HG02610 (cell line): Measurements from ENCODE around the gene FOCAD.

Experiments used
- ATAC-seq: cut with Tn5 transposase; IDR thresholded peaks from one replicate; pipeline ENCODE4 v1.9.1; 2021; ENCODE audit warnings: mild to moderate bottlenecking, moderate library complexity; ENCODE audit not compliant: unreplicated experiment

Gene FOCAD

DNA sequence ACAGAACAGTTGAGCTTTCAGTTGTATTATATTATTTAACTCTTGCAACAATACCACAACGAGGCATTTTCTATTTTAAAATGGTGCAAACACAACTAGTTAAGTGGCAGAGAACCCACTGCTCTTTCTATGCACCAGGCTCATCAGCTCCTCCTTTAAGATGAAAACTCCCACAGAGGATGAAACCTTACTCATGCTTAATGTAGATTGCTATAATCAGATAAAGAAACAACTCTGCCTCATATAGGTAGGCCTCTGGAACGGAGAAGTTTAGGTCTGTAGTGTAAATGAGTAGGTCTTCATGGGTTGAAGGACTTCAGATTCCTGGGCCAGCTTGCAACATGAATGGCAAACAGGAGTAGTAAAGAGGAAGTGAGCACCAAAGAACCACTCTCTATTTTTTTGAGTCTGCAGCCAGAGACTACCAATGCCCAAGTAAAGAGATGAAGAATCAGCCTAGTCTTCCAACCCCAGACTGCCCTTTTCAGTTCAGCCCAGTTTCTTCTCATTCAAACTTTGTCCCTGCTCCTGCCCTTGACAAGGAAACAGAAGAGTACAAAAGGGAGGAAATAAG, 313.5 kb downstream of the FOCAD start:
- peak; percentile 72 for ATAC-seq

DNA sequence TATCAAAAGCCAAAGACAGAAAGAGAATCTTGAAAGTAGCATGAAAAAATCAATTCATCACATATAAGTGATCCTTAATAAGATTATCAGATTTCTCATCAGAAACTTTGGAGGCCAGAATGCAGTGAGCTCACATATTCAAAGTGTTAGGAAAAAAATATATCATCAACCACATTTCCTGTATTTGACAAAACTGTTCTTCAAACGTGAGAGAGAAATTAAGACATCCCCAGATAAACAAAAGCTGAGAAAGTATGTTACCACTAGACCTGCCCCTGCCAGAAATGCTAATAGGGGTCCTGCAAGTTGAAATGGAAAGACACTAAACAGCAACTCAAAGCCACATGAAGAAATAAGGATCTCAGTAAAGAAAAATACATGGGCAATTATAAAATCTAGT, 317.5 kb downstream of the FOCAD start:
- no peak for ATAC-seq

DNA sequence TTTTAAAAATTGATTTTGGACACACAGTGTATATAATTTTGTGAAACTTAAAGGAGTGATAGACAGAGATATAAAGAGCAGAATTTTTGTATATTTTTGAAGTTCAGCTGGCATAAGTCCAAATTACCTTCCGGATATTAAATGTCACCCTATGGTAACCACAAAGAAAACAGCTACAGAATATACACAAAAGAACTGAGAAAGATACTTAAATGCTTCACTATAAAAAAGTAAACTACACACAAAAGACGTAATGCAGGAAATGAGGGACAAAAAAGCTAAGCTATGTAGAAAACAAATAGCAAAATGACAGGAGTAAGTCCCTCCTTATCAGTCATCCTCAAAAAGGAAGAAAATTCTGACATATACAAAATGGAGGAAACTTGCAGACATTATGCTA, 318.0 kb downstream of the FOCAD start:
- no peak for ATAC-seq

DNA sequence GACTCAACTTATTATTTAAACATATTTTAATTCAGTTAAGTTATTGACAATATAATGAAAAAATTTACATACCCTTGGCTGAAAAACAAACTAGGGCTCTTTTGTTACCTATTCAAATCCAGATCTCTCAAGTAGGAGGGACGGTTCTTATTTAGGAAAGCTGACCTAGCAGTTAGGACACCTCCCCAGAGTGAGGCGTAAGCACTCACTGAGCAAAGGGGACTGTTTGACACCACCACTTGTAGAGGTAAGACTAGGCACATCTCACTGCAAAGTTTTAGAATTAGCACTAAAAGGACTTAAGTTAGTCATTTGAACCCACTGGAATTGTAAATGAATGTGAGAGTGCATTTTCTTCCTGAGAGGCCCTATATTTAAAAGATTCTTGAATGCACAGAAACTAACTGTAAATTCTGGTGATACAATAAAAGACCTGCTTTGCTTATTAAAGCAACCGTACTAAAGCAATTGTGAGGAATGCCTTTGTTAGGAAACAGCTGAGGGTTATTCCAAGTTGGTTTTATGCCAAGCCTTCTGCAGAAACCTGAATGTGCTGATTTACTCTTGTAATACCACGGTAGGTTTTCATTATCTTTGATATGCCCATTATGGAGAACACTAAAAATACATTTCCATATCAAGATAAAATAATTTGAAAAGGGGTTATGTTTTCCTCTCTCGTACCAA, 331.2 kb downstream of the FOCAD start:
- no peak for ATAC-seq

DNA sequence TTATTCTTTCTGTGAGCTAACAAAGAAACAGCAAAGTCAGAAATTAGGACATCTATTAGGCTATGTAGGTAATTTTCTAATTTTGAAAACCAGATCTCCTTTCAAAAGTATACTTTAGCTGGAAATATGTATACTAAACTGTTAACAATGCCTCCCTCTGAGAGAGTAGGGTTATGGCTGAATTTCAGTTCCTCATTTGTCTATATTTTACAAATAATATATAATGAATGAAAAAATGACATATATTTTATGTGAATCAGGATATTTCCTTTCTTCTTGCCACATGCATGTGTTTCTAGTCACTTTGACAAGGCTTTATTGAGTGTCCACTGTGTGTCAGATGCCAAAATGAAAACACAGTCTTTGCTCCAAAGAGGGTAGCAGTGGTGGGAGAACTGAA, 331.9 kb downstream of the FOCAD start:
- ATAC-seq = no peak

DNA sequence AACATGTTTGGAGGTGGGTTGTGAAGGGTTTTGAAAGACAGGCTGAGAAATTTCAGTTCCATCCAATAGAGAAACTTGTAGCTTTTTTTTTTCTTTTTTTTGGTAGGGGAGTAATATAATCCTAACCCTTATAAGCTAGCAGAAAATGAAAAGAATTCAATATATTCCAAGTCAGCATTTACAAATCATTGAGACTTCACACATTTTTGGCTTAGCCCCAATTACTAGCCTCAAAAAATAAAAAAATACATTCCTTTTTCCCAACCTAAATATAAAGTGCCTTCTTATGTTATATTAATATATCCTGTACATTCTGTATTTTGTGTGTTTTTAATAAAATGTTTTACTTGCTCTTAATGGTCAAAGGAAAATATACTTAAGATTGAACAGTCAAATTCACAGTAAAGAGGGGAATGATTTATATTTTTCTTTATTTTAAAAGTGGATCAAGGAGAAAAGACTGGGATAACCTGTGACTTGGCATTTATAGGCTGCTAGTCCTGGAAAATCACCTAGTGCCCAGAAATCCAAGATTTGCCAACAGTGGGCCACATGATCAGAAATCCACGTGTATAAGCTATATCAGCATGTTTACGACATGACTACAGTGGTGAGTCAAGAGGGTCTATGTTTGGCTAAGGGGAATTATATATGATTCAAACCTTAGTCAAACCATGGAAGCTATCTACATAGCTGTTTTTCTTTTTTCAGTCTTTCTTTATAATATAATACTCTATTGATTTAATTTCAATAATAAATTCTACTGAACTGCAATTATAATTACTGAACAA, 332.8 kb downstream of the FOCAD start:
- no peak for ATAC-seq

DNA sequence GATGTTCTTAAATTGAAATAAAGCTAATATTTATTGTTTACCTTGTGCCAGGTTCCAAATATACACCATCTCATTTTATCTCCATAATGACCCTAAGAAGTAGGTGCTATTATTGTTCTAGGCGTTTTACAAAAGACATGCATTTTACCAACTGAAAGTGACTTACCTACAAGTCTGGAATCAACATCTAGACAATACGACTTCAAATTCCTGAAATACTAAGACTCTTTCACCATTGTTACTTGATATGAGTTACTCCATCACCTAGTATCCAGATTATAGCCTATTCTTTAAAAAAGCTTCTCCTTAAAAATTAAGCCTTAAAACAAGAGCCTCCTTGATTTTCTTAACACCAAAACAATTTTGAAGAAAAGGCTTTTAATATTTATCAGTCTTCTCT, 334.1 kb downstream of the FOCAD start:
- ATAC-seq = no peak

DNA sequence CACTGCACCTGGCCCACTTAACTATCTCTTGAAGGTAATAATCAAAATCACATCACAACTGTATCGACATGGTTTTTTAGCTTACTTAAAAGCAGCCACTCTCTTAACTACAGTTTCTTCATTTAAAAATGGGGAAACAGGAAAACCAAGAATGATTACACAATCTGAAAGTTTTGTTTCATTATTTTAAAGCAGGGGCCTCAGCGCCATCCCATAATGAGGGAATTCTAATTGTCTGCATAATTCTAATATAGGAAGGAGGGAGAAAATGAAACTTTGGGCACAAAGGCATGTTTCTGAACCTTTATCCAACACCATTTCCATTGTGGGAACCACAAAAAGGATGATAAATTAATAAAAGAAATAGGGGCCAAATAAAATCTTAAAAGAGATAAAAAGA, 339.8 kb downstream of the FOCAD start:
- no peak for ATAC-seq

DNA sequence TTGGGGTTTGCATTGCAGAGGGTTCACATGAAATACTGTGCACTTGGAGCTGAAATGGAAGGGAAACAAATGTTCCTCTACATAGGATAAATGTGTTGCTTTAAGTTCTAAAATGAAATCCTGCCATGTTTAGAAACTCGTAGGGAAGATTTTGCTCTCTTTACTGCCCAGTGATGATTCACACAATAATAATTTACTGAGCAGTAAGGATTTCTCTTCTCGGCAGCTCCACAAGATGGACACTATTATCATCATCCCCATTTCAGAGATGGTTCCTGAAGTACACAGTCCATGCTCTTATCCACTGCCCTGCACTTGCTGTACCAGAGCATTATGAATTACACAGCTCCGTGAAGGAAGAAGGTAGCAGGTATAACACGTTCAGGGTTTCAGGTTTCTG, 343.2 kb downstream of the FOCAD start:
- no peak for ATAC-seq

DNA sequence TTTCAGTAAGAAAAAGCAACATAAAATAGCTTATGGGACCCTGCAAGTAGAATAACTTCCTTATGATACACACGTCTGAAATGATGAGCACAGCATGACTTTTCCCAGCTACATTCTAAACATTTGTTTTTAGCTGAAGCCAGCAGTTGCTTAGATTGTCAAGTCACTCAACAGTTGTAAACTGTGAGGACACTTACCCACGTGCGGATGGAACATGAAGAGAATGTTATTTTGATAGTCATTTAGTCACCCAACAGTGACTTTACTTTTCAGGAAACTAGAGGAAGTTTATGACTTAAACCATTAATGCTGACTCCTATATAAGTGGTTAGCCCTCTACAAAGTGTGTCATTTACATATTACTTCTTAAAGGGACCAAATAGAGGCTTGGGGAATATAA, 344.4 kb downstream of the FOCAD start:
- ATAC-seq = no peak

DNA sequence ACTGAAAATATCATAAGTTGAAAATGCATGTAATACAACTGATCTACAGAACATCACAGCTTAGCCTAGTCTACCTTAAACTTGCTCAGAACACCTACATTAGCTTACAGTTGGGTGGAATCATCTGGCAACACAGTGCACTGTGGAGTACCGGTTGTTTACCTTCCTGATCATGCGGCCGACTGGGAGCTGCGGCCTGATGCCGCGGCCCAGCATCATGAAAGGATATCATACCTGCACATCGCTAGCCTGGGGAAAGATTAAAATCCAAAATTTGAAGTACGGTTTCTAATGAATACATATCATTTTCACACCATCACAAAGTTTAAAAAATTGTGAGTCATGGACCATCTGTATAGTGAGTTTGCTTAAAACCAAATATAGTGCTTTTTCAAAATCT, 345.6 kb downstream of the FOCAD start:
- ATAC-seq = no peak

DNA sequence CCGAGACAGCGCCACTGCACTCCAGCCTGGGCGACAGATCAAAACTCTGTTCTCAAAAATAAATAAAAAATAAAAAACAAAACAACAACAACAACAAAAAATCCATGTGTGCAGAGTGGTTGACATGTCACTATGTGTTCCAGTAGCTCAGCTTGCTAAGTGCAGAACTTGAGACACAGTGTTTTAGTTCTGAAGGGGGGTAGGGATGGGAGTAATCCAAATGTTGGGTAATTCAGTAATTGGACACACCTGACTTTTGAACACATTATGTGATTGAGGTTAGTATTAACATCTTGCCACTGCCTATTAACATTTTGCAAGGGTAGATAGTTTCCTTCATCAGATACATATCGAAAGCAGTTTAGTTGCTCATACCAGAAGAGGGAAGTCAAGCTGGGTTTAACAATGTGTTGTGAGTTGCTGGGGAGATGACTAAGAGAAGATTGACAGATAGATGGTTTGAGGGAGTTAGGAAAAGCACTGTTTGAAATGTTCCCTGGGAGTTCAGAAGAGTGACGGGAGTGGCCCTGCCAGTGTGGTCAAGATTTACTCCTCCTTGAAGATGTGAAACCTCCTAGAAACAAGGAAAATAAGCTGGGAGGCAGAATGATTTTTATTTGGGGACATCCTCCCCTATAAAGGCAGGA, 346.5 kb downstream of the FOCAD start:
- ATAC-seq = peak; percentile 89

DNA sequence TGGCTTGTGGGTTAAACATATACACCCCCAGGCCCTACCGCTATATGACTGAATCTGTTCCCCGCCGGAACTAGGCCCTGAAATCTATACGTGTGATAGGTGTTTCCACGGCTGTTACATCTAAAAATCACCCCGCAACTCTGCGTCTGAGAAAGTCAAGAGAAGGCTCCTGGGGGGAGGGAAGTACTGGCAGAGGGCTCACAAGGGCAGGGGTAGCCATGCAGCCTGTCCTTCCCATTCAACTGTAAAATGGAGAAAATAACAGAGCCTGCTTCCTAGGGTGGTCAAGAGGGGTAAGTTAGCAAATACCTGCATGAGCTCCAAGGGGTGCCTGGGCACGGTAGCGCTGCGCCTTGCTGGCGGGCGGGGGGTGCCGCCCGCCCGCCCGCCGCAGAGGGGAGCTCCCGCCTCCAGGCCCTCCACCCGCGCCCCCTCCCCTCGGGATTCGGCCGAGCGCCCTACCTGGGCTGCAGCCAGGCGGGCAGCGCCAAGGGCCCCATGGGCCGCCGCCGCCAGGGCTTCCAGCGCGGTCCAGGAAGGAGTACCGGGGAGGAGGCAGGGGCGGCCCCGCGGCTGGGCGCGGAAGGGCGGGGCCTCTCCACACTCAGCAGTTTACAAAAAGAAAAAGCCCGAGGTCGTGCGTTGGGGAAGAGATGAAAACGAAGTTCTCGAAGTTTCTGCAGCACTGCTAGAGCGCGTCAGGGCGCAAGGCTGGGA, 347.2 kb downstream of the FOCAD start, which contains the start of gene HACD4:
Gene HACD4, minus strand, starts transcription at position 550 of the 717 bp plus-strand sequence. Its CDS starts 50 bp downstream, at position 500.
- peak; percentile 68 for ATAC-seq

DNA sequence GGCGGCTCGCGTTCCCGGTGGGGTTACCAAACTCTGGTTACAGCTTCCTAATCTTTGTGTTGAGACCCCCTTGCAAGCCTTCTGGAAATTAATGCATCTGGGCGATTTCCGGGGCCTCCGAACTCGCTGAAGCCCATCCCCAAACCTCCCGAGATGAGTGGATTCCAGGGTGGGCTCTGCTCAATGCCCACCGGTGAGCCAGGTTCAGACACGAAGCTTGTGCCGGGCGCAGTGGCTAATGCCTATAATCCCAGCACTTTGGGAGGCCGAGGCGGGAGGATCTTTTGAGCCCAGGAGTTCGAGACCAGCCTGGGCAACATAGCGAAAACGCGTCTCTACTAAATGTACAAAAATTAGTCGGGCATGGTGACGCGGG, 347.7 kb downstream of the FOCAD start:
- ATAC-seq = no peak

DNA sequence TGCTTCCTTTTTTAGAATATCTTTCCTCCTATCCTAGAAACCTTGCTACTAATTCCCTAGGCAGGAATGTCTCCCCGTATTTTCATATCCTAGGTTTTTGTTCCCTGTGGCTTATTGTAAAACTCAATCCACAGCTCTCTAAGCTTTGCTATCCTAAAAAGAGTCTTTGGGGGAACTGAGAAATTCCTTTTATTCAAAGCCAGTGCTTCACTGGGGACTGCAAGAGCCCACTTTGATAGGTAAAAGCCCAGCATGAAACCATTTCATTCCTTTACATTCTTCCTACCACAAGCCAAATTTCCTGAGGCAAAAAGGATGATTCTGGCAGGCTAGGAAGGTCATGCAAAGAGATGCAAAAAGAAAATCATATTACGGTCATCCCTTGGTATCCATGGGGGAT, 353.2 kb downstream of the FOCAD start:
- no peak for ATAC-seq

DNA sequence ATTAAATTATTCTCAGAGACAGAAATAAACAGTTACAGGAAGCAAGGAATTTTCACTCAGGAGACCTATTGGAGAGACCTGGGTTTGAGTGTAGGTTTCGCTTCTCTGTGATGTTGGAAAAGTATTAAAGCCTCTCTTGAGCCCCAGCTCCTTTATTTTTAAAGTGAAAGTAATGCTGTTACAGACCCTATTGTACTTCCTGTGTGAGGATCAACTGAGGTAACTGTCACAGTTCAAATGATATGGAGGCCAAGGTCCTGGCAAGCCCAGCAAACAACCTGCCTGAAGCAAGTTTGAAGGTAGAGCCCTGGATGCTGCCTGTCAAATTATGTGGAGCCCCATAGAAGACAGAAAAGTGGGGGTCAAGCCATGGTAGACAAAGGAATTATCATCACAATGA, 355.2 kb downstream of the FOCAD start:
- no peak for ATAC-seq

DNA sequence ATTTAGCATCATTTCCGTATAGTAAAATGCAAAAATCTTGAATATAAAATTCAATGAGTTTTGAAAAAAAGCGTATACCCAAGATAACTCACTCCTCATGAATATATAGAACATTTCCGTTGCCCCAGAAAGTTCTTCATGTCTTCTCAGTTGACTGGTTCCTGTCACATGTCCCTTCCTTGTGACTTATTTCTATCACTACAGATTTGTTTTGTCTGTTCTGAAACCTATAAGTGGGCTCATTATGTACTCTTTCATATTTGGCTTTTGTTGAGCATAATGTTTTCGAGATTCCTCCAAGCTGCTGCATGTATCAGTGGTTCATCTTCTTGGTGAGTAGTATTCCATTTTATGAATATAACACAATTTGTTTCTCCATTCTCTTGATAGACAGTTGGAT, 358.4 kb downstream of the FOCAD start:
- no peak for ATAC-seq

DNA sequence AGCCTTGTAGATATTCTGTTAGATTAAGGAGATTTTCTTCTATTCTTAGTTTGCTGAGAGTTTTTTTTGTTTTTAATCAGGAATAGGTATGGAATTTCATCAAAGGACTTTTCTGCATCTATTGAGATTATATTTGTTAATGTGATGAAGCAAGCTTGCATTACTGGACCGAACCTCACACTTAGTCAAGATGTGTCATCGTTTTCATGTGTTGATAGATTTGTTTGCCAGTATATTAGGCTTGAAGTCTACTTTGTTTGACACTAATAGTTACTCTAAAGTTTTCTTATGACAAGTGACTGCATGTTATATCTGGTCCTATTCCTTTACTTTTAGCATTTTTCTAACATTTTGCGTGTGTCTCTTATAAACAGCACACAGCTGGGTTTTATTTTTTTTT, 359.8 kb downstream of the FOCAD start:
- no peak for ATAC-seq
